Head of caudate nucleus (tissue), 42 donors: ENCODE results near the gene SHB.

Experiments used
- DNase-seq, 42 donors: peaks; one replicate each; pipeline versions ENCODE4 v3.0.0 to v3.0.0-alpha.2; 2020 to 2021; ENCODE audit warnings: mixed read lengths in 7 of 42
- intact Hi-C: fragments of 100-400 bp; cut with DNase I; formaldehyde crosslinking; loops from one replicate; pipeline ENCODE4 v1.15.0; 2022

The SHB gene

DNA sequence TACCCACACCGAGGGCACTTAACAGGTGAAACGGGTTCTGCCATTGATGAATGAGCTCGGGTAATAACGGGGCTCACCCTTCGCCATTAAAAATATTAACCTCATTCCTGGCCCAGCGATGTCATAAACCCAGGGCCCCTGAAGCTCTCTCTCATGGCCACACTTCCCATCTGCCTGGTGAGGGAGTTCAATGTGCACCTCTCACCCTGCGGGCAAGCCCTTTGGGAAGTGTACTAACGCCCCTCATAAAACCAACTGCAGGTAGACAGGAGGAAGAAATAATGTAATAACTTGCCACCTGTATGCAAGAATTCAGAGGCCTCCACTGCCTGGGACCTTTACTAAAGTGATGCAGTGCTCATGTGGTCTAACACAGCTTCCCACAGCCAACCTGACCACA lies 35.1 kb downstream of the SHB start:
- intact Hi-C loops: no loop called here
- DNase-seq: no peak

DNA sequence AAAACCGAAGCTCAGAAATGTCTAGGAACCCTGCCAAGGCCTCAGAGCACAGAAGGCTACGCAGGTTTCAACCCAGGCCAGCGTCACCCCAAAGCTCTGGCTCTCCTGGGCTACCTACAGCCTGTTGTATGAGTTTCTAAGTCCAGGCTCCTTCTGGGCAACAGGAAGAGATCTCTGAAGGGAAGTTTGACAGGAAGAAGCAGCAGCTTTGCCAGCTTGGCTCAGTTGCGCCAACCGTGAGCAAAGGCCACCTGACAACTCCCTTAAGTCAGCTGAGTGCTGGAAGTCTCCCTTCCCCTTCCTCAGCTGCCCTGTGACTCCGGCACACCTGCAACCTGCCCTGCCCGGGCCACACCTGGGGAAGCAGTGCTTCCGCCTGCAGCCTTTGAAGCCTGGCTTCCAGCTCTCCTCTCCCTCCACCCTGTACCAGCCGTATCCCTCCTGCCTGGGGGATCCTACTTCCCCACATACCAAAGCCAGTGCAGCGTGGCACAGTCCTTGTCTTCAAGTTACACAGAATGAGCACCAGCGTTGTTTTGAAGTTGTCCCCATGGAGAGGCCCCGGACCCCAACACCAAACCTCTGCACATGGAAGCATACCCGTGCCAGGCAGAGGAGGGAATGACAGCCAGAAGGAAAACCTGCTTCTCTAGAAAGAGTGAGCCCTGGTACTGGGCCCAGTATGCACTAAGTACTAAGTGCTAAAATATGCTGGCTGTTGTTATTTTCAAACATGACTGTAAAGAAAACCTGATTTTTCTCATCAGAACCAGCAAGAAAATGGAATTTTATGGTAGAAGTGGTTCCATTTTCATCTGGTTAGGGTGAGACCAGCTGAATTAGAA lies 36.5 kb downstream of the SHB start:
- DNase-seq: no peak
- intact Hi-C loops: no loop called here

DNA sequence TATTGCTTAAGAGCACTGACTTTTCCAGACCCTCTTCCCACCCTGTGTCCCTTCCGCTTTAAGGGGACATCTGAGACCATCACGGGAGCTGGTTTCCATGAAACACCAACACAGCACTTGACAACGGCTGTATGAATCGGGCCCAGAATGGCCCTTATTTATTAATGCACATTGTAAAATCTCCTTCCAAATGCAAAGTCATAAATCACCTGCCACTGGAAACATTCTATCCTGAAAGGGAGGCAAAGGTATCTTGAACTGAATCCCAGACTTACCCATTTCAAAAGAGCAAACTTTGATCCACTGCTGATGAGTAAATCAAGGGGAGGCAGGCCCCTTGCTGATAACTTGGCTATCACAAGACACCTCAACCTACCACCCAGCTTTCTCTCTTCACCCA lies 37.4 kb downstream of the SHB start:
- intact Hi-C loops: no loop called here
- no peak for DNase-seq

DNA sequence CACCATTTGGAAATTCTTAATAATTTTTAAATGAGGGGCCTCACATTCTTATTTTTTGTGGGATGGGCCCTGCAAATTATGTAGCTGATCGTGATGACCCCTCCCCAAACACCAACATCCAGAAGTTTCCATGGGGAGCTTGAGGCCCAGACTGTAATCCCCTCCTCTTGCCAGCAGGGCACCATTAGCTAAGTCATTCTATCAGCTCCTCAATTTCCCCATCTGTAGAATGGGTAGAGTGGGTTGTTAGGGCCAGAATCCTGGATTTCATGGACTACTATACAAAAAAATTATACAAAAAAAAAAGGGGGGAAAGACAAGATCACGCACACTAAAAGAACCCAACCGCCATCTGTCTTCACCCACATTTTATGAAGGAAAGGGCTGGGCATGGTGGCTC lies 38.4 kb downstream of the SHB start:
- DNase-seq: no peak
- intact Hi-C loops: no loop called here

GRCh38 chr9:38029915-38030638 lies 39.0 kb downstream of the SHB start:
- intact Hi-C loops: no loop called here

DNA sequence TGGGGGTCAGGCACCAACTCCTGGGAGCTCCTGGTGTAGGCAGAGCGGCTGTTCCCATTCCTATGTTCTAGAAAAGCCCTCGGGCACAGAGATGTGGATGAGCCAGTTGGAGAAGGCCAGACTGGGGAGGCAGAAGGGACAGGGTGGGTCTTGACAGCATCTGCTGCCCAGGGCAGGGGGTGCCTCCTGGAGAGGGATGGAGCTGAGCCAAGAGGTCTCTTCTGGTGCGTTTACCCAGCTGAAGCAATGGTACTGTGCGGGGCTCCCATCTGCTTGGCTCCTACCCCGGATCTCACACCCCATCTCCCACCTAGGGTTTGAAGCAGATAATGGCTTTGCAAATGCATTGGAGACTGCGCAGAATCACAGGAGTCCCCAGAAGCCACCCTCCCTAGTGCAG lies 41.3 kb downstream of the SHB start:
- DNase-seq: no peak
- intact Hi-C loops: no loop called here

More at GRCh38 chr9:38029915-38030638, 39.0 kb downstream of the SHB start:
- DNase-seq: peak in 5 of 42 donors; percentile 50 to 77 (median 55)

DNA sequence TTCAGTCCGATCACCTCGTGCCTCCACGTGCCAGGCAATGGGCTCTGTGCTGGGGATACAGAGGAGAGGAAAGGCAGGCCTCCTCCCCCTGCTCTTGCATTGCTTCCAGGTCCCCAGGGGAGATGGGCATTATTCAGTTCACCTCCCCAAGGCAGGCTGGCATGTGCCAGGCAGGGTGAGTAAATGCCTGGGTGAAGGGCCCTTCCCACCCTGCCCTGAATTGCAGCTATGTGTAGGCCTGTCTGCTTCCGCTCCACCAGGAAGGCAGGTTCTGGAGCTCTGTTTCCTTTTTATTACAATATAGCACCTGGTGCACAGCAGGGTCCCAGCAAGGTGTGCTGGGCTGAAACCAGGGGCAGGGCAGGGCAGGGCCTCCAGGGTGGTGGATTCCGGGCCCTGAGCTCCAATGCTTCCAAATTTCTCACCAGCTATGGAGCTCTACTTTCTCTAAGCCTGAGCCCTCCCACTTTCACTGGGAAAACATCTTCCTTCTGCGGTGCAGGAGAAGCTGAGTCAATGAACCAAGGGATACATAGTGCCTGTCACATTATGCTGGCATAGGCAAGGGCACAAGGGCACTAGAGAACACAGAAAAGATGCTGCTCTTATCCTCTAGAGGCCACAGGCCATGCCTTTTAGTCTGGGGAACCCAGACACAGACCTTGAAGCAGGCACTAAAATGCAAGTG lies 42.0 kb downstream of the SHB start:
- DNase-seq: peak in 8 of 42 donors; percentile 38 to 68 (median 58)
- intact Hi-C loops: no loop called here

GRCh38 chr9:38026021-38026809 lies 42.8 kb downstream of the SHB start:
- intact Hi-C loops: no loop called here
- peak in 16 of 42 donors; percentile 26 to 80 (median 50) for DNase-seq

DNA sequence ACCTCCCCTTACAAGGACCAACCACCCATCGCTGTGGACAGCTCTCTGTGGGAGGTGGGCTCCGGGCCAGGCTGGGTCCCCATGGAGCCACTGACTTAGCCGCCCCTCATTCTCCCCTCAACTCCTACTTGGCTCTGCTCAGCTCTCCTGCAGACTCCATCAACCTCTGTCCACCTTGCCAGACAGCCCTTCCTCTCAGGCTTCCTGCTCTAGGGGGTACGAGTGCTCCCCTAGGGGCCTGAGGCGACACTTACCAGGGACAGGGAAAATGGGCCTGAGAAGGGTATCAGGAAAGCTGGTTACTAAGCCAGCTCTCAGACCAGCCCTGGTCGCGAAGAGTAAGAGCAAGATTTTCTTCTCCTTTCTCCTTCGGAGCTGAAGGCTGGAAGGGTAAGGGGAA lies 43.9 kb downstream of the SHB start:
- no peak for DNase-seq
- intact Hi-C loops: no loop called here

GRCh38 chr9:38024036-38024681 lies 44.9 kb downstream of the SHB start:
- DNase-seq: peak; percentile 50 to 97 (median 86)
- intact Hi-C loops: no loop called here

GRCh38 chr9:38023661-38024035 lies 45.4 kb downstream of the SHB start:
- intact Hi-C loops: no loop called here

DNA sequence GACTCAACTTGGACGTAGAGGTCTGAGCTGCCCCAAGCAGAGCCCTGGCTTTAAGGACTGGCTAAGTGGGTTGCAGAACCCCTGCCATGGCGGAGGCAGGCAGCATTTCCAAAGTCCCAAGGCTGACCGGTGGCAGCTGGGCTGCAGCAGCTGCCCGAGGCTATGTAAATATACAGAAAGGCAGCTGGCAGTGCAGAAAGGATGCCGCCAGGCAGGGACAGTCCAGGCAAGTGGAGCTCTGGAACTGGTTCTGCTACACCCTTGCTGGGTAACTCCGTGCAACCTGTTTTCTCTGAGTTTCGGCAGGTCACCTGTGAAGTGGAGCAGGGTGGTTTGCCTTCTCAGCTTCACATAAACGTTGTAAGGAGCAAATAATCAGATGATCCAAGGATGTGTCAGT lies 46.0 kb downstream of the SHB start:
- intact Hi-C loops: no loop called here
- DNase-seq: peak in 41 of 42 donors; percentile 33 to 83 (median 69)

More at GRCh38 chr9:38023661-38024035, 45.4 kb downstream of the SHB start:
- DNase-seq: peak in 1 of 42 donors; percentile 17

GRCh38 chr9:38022203-38022895 lies 46.7 kb downstream of the SHB start:
- intact Hi-C loops: no loop called here

GRCh38 chr9:38020151-38021076 lies 48.6 kb downstream of the SHB start:
- no peak for DNase-seq
- intact Hi-C loops: no loop called here

More at GRCh38 chr9:38022203-38022895, 46.7 kb downstream of the SHB start:
- no peak for DNase-seq

DNA sequence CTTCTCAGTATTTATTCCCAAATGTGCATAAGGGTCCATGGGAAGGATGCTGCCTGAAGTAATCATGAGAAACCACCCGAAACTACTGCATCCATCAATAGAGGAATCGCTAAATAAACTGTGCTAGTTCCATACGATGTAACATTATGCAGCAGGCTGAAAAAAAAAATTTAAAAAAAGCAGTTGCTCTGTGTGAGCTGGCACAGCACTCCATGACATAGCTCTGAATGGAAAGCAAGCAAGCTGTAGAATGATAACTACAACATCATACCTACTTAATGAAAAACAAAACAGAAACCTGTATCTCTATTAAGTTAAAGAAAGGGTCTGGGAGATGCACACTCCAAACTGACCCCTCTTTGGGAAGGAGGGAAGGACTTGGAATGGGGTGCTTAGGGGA lies 49.3 kb downstream of the SHB start:
- intact Hi-C loops: no loop called here
- no peak for DNase-seq

DNA sequence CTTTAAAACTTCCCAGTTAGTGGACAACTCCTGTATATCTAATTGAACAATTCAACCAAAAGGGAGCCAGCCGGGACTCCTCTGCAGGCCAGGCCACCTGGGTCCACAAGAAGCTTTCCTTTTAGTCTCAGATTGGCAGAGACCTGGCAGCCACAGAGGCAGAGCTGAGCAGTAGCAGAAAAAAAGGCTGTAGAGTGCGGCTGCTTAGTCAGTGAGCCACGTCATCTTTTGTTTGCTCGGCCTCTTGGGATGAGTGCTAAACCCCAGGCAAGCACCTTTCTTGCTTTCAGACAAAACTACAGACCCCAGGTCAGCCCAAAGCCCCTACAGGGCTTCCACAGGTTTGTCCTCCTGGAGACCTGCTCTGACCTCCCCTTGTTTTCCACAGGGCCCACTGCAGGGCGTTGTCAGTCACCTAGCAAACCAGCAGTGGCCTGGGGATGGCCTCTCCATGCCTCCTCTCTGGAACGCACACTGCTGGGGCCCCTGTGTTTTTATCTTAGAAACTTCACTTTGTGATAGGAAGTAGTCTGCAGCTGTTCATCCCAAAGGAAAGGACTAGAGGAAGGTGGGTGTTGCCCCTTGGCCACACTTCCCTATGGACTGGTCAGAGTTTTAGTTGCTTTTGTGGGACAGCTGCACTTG lies 49.9 kb downstream of the SHB start:
- DNase-seq: peak; percentile 45 to 92 (median 75)
- intact Hi-C loops: no loop called here
